Upper lobe of left lung (tissue), 6 donors: Measurements from ENCODE around the gene NOP9. TPM values are rescaled to one million over a fixed set of nuclear protein-coding genes. Genes with fewer than 3 reads are reported as not detected.

Experiments used
- ATAC-seq, 2 donors: fragments of 200-7000 bp; cut with Tn5 transposase; one replicate each; pipeline ENCODE4 v1.9.1; 2022; ENCODE audit warnings: mild to moderate bottlenecking in 2 of 2, moderate library complexity in 2 of 2; ENCODE audit not compliant: low FRiP score in 2 of 2
- DNase-seq, 2 donors: peaks; one replicate each; pipeline ENCODE4 v3.0.0-alpha.2; 2019 to 2020
- H3K27ac ChIP-seq, 4 donors: fragments of 200-600 bp; sonication (generic); one replicate each; pipeline ENCODE4 v1.5.1; 2016 to 2019
- H3K27me3 ChIP-seq, 4 donors: fragments of 200-600 bp; sonication (generic); one replicate each; pipeline ENCODE4 v1.5.1; 2017 to 2019
- H3K36me3 ChIP-seq, 4 donors: fragments of 200-600 bp; sonication (generic); one replicate each; pipeline ENCODE4 v1.5.1; 2016 to 2019
- H3K4me1 ChIP-seq, 4 donors: fragments of 200-600 bp; sonication (generic); one replicate each; pipeline ENCODE4 v1.5.1; 2018 to 2019
- H3K4me3 ChIP-seq, 4 donors: fragments of 200-600 bp; sonication (generic); one replicate each; pipeline ENCODE4 v1.5.1; 2017 to 2019; ENCODE audit warnings: mild to moderate bottlenecking in 2 of 4, moderate library complexity in 1 of 4
- H3K9me3 ChIP-seq, 4 donors: fragments of 200-600 bp; sonication (generic); one replicate each; pipeline ENCODE4 v1.5.1; 2018 to 2019
- EP300 ChIP-seq, 4 donors: sonication (generic); formaldehyde crosslinking; IDR thresholded peaks; one replicate each; pipeline ENCODE4 v1.5.1; 2017; ENCODE audit warnings: antibody characterized with exemption in 4 of 4, control low read depth in 2 of 4
- POLR2A ChIP-seq, 4 donors: fragments of 450-650 bp; IDR thresholded peaks; one replicate each; pipeline ENCODE4 v1.5.1; 2016 to 2017; ENCODE audit warnings: antibody characterized with exemption in 4 of 4, mild to moderate bottlenecking in 2 of 4
- POLR2AphosphoS5 ChIP-seq, 2 donors: sonication (generic); formaldehyde crosslinking; IDR thresholded peaks; one replicate each; pipeline ENCODE4 v1.5.1; 2017; ENCODE audit warnings: antibody characterized with exemption in 2 of 2
- WGBS, 2 donors: methylation state at CpG; one replicate each; pipeline ENCODE4 v1.1.5; 2017 to 2018; 5-methylcytosine and 5-hydroxymethylcytosine counted together
- total RNA-seq, 6 donors: library from RNA; depleted of rRNA in 4 of 6; stranded (reverse); fragments of >200 nt in 4 of 6; gene quantifications; one replicate each; pipeline versions ENCODE4 v1.1.0 to v1.2.1, GENCODE V29; 2016 to 2021
- TF ChIP-seq, protein P1 (sequence below), 6 experiments: fragments of 450-650 bp in 4 of 6; fragments of 200-600 bp in 2 of 6; sonication (generic) in 2 of 6; IDR thresholded peaks; one replicate each; pipeline ENCODE4 v1.5.1; 2016 to 2019; ENCODE audit warnings: antibody characterized with exemption in 6 of 6
- donor health status: DM: no; HTN: no; CAD: no; lungs with moderate emphysema.
- donor health status: DM: no; HTN: yes; CAD: no; lungs with severe emphysema.

The NOP9 gene
- total RNA-seq, 6 donors from 2014 or later, result 13.3 to 31.4 (median 22.6) TPM

GRCh38 chr14:24338843-24339242 is 39.2 kb downstream of the NOP9 start:
- DNase-seq, result peak in 1 of 2 donors; percentile 58
- WGBS, 2 donors, result 68 to 83% methylated on average over 5 to 14 of the region's 14 CpGs
- TF ChIP-seq POLR2AphosphoS5 (IDR thresholded peaks at IDR 0.05), result no peak
- TF ChIP-seq POLR2A (IDR thresholded peaks at IDR 0.05), result no peak
- TF ChIP-seq, protein P1, sequence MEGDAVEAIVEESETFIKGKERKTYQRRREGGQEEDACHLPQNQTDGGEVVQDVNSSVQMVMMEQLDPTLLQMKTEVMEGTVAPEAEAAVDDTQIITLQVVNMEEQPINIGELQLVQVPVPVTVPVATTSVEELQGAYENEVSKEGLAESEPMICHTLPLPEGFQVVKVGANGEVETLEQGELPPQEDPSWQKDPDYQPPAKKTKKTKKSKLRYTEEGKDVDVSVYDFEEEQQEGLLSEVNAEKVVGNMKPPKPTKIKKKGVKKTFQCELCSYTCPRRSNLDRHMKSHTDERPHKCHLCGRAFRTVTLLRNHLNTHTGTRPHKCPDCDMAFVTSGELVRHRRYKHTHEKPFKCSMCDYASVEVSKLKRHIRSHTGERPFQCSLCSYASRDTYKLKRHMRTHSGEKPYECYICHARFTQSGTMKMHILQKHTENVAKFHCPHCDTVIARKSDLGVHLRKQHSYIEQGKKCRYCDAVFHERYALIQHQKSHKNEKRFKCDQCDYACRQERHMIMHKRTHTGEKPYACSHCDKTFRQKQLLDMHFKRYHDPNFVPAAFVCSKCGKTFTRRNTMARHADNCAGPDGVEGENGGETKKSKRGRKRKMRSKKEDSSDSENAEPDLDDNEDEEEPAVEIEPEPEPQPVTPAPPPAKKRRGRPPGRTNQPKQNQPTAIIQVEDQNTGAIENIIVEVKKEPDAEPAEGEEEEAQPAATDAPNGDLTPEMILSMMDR (IDR thresholded peaks at IDR 0.05), result no peak
- no peak for TF ChIP-seq EP300 (IDR thresholded peaks at IDR 0.05)
- Histone ChIP-seq H3K4me1 (peaks cover 33 to 54% (median 37%) of the 10 kb centered on the region in 4 donors), H3K27ac (peak overlapping the region in 3 of 4 donors; percentile 71 to 83 (median 82)), H3K9me3 (no peaks in the 10 kb centered on the region), H3K36me3 (peaks cover 0 to 11% (median 3%) of the 10 kb centered on the region in 4 donors), H3K4me3 (peak overlapping the region; percentile 4 to 70 (median 54)), H3K27me3 (peaks cover 0 to 8% (median 0%) of the 10 kb centered on the region in 4 donors)
- no peak for ATAC-seq

DNA sequence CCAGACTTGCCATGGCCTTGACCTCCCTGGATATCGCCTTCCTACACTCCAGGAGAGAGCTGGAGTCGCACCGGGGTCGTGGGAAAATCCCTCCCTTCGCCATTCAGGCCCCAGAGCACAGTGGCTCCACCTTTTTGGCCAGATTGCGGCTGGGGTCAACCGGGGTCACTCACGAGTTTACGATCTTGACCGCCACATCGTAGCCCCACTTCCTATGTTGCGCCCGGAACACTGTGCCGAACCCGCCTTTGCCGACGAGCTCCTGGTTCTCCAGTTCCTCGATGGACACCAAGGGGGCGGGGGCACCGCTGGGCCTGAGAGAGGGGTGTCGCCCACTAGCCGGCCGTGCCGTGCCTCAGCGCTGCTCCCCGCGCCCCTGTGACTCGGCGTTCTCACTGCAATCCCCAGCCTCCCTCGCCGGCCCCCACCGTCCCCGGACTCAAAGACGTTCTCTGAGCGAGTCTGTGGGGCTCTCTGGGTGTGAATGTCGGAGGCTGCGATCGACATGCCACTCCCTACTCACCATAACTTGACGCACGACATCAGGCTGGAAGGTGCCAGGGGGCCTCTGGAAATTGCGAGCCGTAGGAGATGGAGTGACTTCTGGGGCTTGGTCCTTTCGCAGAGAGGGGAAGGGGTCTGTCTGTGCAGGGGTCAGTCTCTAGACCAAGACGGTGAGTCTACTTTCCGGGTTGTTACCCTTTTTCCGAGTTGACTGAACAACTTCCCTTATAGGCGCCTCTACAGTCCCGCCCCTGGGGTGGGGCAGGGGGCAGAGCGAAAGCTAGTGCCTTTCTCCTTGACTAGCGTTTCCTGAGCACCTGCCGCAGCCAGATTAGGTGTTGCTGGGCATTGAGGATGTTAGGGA is 39.9 kb downstream of the NOP9 start, which contains the start of gene RIPK3:
Gene RIPK3, minus strand, starts transcription at position 708 of the 868 bp plus-strand sequence. Its CDS starts 165 bp downstream, at position 543.
- Histone ChIP-seq H3K36me3 (peaks cover 0 to 11% (median 3%) of the 10 kb centered on the region in 4 donors), H3K27me3 (peaks cover 0 to 4% (median 0%) of the 10 kb centered on the region in 4 donors), H3K9me3 (no peaks in the 10 kb centered on the region), H3K4me3 (peak within 1 kb of the TSS; percentile 4 to 70 (median 54)), H3K4me1 (peaks cover 26 to 47% (median 31%) of the 10 kb centered on the region in 4 donors), H3K27ac (peak within 1 kb of the TSS; percentile 71 to 83 (median 78))
- ATAC-seq, result peak; percentile 83 to 84
- 11 to 25% methylated on average over 13 to 51 of the region's 51 CpGs for WGBS, 2 donors
- TF ChIP-seq, protein P1 (IDR thresholded peaks at IDR 0.05), result peak in 2 of 6 experiments; percentile 7 to 23
- TF ChIP-seq POLR2A (IDR thresholded peaks at IDR 0.05), result peak in 3 of 4 donors; percentile 8 to 74 (median 59)
- no peak for TF ChIP-seq EP300 (IDR thresholded peaks at IDR 0.05)
- peak; percentile 5 to 55 for TF ChIP-seq POLR2AphosphoS5 (IDR thresholded peaks at IDR 0.05)
- DNase-seq, result peak; percentile 88 to 89

DNA sequence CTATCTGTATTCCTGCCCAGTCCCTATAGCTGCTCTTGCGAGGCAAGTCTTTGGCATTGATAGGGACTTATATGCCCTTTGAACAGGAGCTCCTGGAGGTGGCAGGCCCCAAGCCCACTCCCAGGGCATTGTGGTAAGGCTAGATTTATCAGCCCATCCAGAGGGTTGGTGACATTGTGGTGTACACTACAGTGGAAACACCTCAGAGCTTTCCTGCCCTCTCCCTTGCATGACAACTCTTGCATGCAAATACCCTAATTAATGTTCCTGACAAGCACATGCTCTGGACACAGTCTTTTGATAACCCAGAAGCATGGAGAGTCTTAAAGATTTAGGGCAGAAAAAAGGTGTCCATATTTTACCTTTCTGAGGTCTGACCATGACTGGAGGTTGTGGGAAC is 41.0 kb downstream of the NOP9 start:
- H3K27me3 ChIP-seq, result no peaks in the 10 kb centered on the region
- H3K4me1 ChIP-seq, result peaks cover 20 to 36% (median 21%) of the 10 kb centered on the region in 4 donors
- no peak overlapping the region for H3K4me3 ChIP-seq
- no peak overlapping the region for H3K27ac ChIP-seq
- TF ChIP-seq, protein P1 (IDR thresholded peaks at IDR 0.05), result no peak
- no peak for TF ChIP-seq POLR2AphosphoS5 (IDR thresholded peaks at IDR 0.05)
- no peak for TF ChIP-seq EP300 (IDR thresholded peaks at IDR 0.05)
- no peak for TF ChIP-seq POLR2A (IDR thresholded peaks at IDR 0.05)
- H3K36me3 ChIP-seq, result peaks cover 0 to 11% (median 3%) of the 10 kb centered on the region in 4 donors
- no peak for ATAC-seq
- H3K9me3 ChIP-seq, result no peaks in the 10 kb centered on the region
- DNase-seq, result no peak
- WGBS, 2 donors, result 60 to 100% methylated on average over 1 of the region's 1 CpG

DNA sequence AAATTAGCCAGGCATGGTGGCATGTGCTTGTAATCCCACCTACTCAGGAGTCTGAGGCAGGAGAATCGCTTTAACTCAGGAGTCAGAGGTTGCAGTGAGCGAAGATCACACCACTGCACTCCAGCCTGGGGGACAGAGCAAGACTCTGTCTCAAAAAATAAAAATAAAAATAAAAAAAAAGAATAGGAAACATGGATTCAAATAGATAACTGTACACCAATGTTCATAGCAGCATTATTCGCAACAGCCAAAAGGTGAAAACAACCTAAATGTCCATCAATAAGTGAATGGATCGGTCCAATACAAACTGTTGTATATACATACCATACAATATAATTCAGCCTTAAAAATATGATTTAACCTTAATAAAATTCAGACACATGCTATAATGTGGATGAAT is 43.2 kb downstream of the NOP9 start:
- WGBS, 2 donors, result 85 to 96% methylated on average over 4 of the region's 4 CpGs
- Histone ChIP-seq H3K27me3 (no peaks in the 10 kb centered on the region), H3K4me3 (no peak overlapping the region), H3K9me3 (no peaks in the 10 kb centered on the region), H3K27ac (no peak overlapping the region), H3K36me3 (peaks cover 0 to 2% (median 0%) of the 10 kb centered on the region in 4 donors), H3K4me1 (peaks cover 10 to 21% (median 16%) of the 10 kb centered on the region in 4 donors)
- DNase-seq, result no peak
- TF ChIP-seq EP300 (IDR thresholded peaks at IDR 0.05) (no peak), POLR2A (IDR thresholded peaks at IDR 0.05) (no peak), POLR2AphosphoS5 (IDR thresholded peaks at IDR 0.05) (no peak)
- TF ChIP-seq, protein P1 (IDR thresholded peaks at IDR 0.05), result no peak
- ATAC-seq, result no peak
